GM18907 (cell line): Measurements from ENCODE around the gene PLA2G4C.
"Not testable (repeated sequence)": the region's sequence is repeated elsewhere in the genome, so short reads cannot be mapped to it uniquely, and the experiment has no call there.

Source experiments
- ATAC-seq: cut with Tn5 transposase; IDR thresholded peaks from one replicate; pipeline ENCODE4 v1.9.1; 2021; ENCODE audit warnings: mild to moderate bottlenecking, moderate library complexity; ENCODE audit not compliant: unreplicated experiment

Gene PLA2G4C

DNA sequence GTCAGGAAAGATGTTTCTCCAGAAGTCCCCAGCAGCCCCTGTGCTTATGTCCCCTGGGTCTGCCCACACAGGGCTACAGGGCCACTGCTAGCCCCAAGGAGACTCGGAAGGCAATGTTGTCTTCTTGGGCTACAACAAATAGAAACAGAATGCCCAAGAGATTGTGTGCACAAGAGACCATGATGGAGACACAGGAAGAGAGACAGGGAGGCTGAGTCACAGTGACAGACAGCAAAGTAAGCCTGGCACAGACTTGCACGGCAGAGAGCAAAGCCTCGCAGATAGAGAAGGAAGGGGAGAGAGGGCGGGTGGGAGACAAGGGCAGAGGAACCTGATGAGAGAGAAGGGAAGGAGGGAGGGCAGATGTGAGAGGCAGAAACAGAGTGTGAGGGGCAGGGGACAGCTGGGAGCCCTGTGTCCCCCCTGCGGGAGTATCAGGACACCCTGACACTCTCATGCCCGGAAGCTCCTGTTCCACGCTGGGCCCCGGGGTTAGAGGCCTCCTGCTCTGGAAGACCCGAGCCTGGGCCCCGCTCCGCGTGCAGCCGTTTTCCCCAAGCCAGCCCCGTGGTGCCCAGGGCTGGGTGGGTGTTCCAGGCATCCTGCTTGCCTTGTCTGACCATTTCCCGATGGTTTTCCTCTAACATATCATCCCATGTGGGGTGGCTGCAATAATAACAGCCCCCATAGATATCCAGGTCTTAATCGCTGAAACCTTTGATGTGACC, 2.7 kb upstream of the PLA2G4C start:
- no peak for ATAC-seq

DNA sequence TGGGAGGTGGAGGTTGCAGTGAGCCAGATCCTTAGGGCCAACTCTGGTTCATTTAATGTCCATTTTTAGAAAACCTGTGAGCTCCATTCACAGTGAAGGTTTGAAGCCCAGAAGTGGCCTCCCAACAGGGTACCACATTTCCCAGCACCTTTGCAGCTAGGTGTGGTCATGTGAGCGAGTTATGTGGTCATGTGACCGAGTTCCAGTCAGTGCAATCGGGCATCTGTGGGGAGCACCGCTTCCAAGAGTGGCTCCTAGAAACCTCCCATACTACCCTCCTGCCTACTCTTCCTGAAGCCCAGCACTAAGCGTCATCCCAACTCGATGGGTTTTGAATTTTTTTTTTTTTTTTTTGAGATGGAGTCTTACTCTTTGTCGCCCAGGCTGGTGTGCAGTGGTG, 663 bp upstream of the PLA2G4C start:
- ATAC-seq: no peak

DNA sequence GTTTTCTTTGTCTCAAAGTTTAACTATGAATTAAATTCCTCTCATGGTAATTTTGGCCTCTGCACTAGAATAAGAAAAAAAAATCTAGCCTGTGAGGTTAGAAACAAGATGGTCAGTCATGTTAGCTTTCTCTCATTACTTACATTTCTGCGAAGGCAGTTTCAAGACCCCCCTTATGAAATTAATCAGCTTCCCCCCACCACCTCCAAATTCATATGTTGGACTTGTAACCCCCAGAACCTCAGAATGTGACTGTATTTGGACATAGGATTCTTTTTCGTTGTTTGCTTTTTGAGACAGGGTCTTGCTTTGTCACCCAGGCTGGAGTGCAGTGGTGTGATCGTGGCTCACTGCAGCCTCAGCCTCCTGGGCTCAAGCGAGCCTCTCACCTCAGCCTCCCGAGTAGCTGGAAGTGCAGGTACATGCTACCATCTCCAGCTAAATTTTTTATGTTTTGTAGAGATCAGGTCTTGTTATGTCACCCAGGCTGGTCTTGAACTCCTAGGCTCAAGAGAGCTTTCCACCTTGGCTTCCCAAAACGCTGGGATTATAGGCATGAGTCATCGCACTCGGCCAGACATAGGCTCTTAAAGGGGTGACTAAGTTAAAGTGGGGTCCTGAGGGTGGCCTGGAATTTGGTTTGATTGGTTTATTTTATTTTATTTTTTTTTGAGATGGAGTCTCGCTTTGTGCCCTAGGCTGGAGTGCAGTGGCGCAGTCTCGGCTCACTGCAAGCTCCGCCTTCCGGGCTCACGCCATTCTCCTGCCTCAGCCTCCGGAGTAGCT, 1.4 kb downstream of the PLA2G4C start:
- no peak for ATAC-seq

- ATAC-seq: no peak
These were observed 6.7 kb downstream of the PLA2G4C start for GRCh38 chr19:48103922-48104321.

GRCh38 chr19:48102870-48103751, 7.5 kb downstream of the PLA2G4C start:
- no peak for ATAC-seq

- no peak for ATAC-seq
These were observed 14.9 kb downstream of the PLA2G4C start for GRCh38 chr19:48095612-48096175.

DNA sequence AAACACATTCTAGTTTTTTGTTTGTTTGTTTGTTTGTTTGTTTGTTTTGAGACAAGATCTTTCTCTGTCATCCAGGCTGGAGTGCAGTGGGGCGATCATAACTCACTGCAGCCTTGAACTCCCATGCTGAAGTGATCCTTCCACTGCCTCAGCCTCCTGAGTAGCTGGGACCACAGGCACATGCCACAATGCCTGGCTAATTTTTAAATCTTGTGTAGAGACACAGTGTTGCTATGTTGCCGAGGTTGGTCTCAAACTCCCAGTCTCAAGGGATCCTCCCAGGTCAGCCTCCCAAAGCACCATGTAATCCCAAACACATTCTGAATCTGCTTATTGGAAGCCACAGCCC, 15.8 kb downstream of the PLA2G4C start:
- no peak for ATAC-seq

DNA sequence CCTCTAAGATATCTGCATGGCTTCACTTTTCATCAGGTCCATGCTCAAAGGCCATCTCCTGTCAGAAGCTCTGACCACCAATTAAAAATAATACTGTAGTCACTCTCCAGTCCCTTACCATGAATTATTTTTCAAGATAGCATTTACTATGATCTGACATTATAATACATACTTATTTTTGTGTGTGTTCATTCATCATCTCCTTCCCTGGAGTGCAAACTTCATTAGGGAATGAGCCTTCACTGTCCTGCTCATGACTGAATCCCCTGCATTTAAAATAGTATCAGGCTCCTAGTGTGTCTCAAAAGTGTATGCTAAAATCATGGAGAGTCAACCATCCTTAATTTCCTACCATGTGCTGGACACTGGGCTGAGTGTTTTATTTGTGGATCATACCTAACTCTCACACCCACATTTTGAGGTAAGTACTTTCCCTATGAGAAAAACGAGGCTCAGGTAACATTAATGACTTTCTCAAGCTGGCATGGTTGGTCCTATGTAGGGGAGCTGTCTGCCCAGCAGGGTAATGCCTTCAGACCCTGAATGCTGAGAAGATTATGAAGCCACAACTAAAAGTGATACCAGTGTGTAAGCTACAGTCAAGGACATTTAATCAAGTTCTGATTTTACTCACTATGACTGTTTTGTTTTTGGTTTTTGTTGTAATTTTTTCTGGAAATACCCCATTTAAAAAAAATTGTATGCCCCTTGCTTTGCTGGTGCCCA, 16.3 kb downstream of the PLA2G4C start:
- ATAC-seq: no peak

GRCh38 chr19:48091111-48091718, 19.4 kb downstream of the PLA2G4C start:
- ATAC-seq: not testable (repeated sequence)

DNA sequence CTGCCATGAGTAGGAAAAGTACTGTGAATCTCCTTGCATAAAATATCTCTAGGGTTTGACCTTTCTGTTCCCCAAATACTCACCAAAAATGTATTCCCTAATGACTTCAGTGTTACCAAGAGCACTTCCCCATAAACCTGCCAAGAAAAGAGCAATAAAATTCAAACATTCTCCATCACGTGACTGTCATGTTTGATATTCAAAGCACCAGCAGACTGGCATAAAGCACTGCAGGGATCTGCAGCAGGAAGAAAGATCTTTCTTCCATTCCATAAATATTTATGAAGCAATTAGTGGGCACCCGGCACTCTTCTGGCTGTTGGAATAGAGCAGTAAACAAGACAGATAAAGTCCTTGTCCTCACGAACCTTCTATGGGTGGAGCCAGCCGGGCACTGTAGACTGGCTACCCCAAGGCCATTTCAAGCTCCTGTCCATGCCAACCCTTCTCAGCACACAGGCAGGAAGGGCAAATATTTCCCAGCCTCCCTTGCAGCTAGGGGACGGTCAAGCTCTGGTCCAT, 20.3 kb downstream of the PLA2G4C start:
- ATAC-seq: no peak

- not testable (repeated sequence) for ATAC-seq
These were observed 21.6 kb downstream of the PLA2G4C start for GRCh38 chr19:48088991-48089390.

GRCh38 chr19:48085904-48086864, 24.4 kb downstream of the PLA2G4C start:
- no peak for ATAC-seq

- ATAC-seq: no peak
These were observed 25.5 kb downstream of the PLA2G4C start for GRCh38 chr19:48085076-48085475.

GRCh38 chr19:48081106-48081505, 29.5 kb downstream of the PLA2G4C start:
- no peak for ATAC-seq

DNA sequence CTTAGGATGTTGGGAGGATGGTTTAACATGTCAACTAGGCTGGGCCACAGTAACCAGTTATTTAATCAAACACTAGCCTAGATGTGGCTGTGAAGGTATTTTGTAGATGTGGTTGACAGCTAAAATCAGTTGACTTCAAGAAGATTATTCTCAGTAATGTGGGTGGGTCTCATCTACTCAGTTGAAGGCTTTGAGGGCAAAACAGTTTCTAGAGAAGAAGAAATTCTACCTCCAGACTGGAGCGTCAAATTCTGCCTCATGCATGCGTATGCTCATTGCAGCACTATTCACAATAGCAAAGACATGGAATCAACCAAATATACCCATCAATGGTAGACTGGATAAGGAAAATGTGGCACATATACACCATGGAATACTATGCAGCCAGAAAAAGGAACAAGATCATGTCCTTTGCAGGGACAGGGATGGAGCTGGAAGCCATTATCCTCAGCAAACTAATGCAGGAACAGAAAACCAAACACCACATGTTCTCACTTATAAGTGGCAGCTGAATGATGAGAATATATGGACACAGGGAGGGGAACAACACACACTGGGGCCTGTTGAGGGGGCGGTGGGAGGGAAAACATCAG, 40.3 kb downstream of the PLA2G4C start:
- not testable (repeated sequence) for ATAC-seq

DNA sequence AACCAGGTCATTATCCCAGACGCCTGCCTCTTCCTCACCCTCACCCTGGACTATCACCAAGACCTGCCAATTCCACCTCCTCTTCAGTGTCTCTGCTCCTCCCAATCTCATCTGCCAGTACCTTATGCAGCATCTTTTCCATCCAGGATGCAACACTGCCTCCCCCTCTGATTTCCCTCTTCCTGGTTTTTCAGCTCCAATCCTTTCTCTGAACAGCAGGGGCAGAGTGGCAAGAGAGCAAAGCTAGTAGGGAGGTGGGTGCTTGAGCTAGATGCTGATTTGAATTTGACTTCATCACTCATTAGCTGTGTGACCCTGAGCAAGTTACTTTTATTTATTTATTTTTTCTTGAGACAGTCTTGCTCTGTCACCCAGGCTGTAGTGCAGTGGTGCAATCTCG, 41.2 kb downstream of the PLA2G4C start:
- no peak for ATAC-seq

DNA sequence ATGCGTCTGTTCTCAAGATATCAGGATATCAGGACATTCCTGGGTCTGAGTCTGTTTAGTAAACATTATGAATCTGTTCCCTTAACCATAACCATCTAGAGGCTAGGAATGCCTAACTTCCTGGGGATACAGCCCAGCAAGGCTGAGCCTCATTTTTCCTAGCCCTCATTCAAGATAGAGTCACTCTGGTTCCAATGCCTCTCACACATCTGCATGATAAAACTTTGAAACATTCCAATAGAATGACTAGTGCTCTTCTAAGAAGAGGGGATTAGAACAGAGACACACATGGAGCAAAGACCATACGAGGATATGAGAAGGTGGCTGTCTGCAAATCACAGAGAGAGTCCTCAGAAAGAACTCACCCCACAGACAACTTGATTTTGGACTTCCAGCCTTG, 46.1 kb downstream of the PLA2G4C start:
- no peak for ATAC-seq
